Measurements from ENCODE around the gene NTSR1. TPM values are rescaled to one million over a fixed set of nuclear protein-coding genes. Genes with fewer than 3 reads are reported as not detected.

The NTSR1 gene
- polyA plus RNA-seq, 1 donor from 2014 or later, result 0.05 TPM

DNA sequence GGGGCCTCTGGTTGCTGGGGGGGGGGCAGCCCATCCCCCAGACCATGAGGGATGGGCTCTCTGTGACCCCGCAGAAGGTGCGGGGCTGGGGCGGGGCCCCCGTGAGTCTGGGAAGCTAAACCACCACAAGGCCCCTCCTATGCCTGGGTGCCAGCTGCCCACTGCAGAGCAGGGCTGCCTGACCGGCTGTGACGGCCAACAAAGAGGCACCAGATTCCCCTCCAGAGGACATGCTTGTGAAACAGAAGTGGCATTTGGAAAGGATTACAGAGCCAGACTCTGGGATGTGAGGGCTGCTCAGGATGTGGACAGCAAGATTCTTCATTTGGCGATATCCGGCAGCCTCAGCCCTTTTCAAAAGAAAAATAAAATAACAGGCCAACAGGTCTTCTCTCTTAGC, 16.5 kb upstream of the NTSR1 start:
- Histone ChIP-seq H3K9me3 (ENCODE audit: low read length) (no peaks in the 10 kb centered on the region), H3F3A (ENCODE audit: insufficient read depth, low read length, poor library complexity, severe bottlenecking) (no peaks in the 10 kb centered on the region), H3K9ac (ENCODE audit: low read length) (peak overlapping the region; percentile 61), H2AFZ (ENCODE audit: low read depth, low read length) (no peak overlapping the region), H3K36me3 (ENCODE audit: insufficient read depth, low read length) (no peaks in the 10 kb centered on the region), H3K4me3 (ENCODE audit: low read length) (peak overlapping the region; percentile 49), H3K4me2 (ENCODE audit: low read length) (no peak overlapping the region), H4K20me1 (ENCODE audit: insufficient read depth) (no peaks in the 10 kb centered on the region), H3K27me3 (ENCODE audit: insufficient read depth, low read depth, low read length) (no peaks in the 10 kb centered on the region), H3K27ac (ENCODE audit: low read length) (peak overlapping the region; percentile 86), H3K79me2 (replicated peaks; ENCODE audit: insufficient read depth, low read length) (no peaks in the 10 kb centered on the region), H3K9me2 (ENCODE audit: insufficient read depth, low read length) (no peaks in the 10 kb centered on the region)
- no peak for TF ChIP-seq REST (IDR thresholded peaks at IDR 0.05; ENCODE audit: borderline replicate concordance)

- Histone ChIP-seq H3K36me3 (ENCODE audit: insufficient read depth, low read length) (no peaks in the 10 kb centered on the region), H3K4me2 (ENCODE audit: low read length) (no peak overlapping the region), H4K20me1 (ENCODE audit: insufficient read depth) (no peaks in the 10 kb centered on the region), H3K79me2 (replicated peaks; ENCODE audit: insufficient read depth, low read length) (no peaks in the 10 kb centered on the region), H3K9ac (ENCODE audit: low read length) (no peak overlapping the region), H3K27ac (ENCODE audit: low read length) (no peak overlapping the region), H3K9me2 (ENCODE audit: insufficient read depth, low read length) (no peaks in the 10 kb centered on the region), H3K4me3 (ENCODE audit: low read length) (no peak overlapping the region), H3F3A (ENCODE audit: insufficient read depth, low read length, poor library complexity, severe bottlenecking) (no peaks in the 10 kb centered on the region), H3K27me3 (ENCODE audit: insufficient read depth, low read depth, low read length) (no peaks in the 10 kb centered on the region), H3K9me3 (ENCODE audit: low read length) (no peaks in the 10 kb centered on the region), H2AFZ (ENCODE audit: low read depth, low read length) (no peak overlapping the region)
- no peak for TF ChIP-seq REST (IDR thresholded peaks at IDR 0.05; ENCODE audit: borderline replicate concordance)
- TF ChIP-seq TAF1 (IDR thresholded peaks at IDR 0.05; ENCODE audit: low read depth), result no peak
- no peak for TF ChIP-seq SMC3 (conservative IDR thresholded peaks at IDR 0.05; ENCODE audit: poor library complexity)
- no peak for TF ChIP-seq EZH2 (IDR thresholded peaks at IDR 0.05; ENCODE audit: borderline replicate concordance, insufficient read depth, low read length, poor library complexity, severe bottlenecking)
- no peak for TF ChIP-seq RAD21 (conservative IDR thresholded peaks at IDR 0.05)
- no peak for TF ChIP-seq POLR2AphosphoS5 (IDR thresholded peaks at IDR 0.05)
These were observed 15.7 kb upstream of the NTSR1 start for GRCh38 chr20:62692801-62693523.

GRCh38 chr20:62693524-62693922, 15.1 kb upstream of the NTSR1 start:
- Histone ChIP-seq H3K4me3 (ENCODE audit: low read length) (no peak overlapping the region), H3K36me3 (ENCODE audit: insufficient read depth, low read length) (no peaks in the 10 kb centered on the region), H2AFZ (ENCODE audit: low read depth, low read length) (no peak overlapping the region), H3K4me2 (ENCODE audit: low read length) (no peak overlapping the region), H3F3A (ENCODE audit: insufficient read depth, low read length, poor library complexity, severe bottlenecking) (no peaks in the 10 kb centered on the region), H3K9me3 (ENCODE audit: low read length) (no peaks in the 10 kb centered on the region), H3K27me3 (ENCODE audit: insufficient read depth, low read depth, low read length) (no peaks in the 10 kb centered on the region), H3K9me2 (ENCODE audit: insufficient read depth, low read length) (no peaks in the 10 kb centered on the region), H3K27ac (ENCODE audit: low read length) (no peak overlapping the region), H3K79me2 (replicated peaks; ENCODE audit: insufficient read depth, low read length) (no peaks in the 10 kb centered on the region), H3K9ac (ENCODE audit: low read length) (no peak overlapping the region), H4K20me1 (ENCODE audit: insufficient read depth) (no peaks in the 10 kb centered on the region)
- TF ChIP-seq TAF1 (IDR thresholded peaks at IDR 0.05; ENCODE audit: low read depth) (no peak), MXI1 (conservative IDR thresholded peaks at IDR 0.05; ENCODE audit: poor library complexity, severe bottlenecking) (no peak), SMC3 (conservative IDR thresholded peaks at IDR 0.05; ENCODE audit: poor library complexity) (no peak)
- TF ChIP-seq, protein P1, sequence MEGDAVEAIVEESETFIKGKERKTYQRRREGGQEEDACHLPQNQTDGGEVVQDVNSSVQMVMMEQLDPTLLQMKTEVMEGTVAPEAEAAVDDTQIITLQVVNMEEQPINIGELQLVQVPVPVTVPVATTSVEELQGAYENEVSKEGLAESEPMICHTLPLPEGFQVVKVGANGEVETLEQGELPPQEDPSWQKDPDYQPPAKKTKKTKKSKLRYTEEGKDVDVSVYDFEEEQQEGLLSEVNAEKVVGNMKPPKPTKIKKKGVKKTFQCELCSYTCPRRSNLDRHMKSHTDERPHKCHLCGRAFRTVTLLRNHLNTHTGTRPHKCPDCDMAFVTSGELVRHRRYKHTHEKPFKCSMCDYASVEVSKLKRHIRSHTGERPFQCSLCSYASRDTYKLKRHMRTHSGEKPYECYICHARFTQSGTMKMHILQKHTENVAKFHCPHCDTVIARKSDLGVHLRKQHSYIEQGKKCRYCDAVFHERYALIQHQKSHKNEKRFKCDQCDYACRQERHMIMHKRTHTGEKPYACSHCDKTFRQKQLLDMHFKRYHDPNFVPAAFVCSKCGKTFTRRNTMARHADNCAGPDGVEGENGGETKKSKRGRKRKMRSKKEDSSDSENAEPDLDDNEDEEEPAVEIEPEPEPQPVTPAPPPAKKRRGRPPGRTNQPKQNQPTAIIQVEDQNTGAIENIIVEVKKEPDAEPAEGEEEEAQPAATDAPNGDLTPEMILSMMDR (IDR thresholded peaks at IDR 0.05; ENCODE audit: poor library complexity, severe bottlenecking), result no peak

Measured in neural cell (in vitro differentiated cells).